HG02610 (cell line): Measurements from ENCODE around the gene CTTNBP2NL.
"Not testable (repeated sequence)": the region's sequence is repeated elsewhere in the genome, so short reads cannot be mapped to it uniquely, and the experiment has no call there.

Source experiments
- ATAC-seq: cut with Tn5 transposase; IDR thresholded peaks from one replicate; pipeline ENCODE4 v1.9.1; 2021; ENCODE audit warnings: mild to moderate bottlenecking, moderate library complexity; ENCODE audit not compliant: unreplicated experiment

CTTNBP2NL gene

DNA sequence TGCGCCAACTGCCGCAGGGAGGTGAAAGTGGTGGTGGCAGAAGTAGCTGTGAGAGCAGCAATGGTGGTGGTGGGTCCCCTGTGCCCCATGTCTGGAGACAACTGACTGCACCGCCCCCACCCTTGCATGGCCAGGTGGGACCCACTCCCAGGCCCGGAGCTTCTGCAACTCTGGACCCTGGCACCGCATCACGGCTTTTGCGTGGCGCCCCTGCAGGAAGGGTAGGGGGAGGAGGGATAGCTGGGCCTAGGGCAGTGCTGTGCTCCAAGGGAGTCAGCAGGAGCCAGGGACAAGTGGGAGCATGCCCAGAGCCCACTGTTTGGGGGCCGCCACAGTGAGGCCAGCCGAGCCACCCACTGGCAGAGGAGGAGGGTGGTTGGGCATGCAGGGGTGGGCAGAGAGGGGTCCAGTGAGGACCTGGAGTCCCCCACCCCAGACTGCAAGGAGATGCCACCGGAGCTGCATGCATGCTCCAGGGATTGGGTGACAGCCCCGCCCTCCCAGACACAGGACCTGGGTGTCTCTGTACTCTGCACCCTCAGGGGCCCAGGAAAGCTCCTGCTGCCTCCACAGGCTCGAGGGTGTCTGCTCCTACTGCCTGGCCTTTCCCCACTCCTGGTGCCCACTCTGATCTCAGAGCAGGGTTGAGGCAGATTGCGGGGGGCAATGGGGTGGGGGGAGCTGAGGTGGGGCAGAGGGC, 9.8 kb upstream of the CTTNBP2NL start:
- ATAC-seq, result no peak

DNA sequence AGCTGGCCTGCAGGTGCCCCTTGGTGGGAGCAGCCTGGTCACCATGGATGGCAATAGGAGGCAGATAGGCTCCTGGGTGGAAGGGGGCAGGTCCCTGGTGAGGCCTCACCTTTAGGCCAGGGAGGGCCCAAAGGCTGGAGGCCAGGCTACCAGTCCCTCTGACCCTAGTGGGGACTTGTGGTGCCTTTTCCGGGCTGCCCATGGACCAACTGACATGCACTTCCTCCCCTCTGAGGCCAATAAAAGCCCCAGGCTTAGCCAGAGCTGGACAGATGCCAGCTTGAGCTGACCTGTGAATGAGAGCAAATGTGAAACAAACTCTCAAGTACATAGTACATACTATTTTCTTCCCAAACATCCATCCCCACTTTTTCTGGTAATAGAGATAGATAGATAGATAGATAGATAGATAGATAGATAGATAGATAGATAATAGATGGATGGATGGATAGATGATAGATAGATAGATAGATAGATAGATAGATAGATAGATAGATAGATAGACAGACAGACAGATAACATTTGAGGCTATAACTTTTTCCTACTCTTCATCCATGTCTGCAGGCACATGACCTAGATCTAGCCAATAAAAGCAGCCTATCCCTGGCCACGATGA, 9.2 kb upstream of the CTTNBP2NL start:
- no peak for ATAC-seq

DNA sequence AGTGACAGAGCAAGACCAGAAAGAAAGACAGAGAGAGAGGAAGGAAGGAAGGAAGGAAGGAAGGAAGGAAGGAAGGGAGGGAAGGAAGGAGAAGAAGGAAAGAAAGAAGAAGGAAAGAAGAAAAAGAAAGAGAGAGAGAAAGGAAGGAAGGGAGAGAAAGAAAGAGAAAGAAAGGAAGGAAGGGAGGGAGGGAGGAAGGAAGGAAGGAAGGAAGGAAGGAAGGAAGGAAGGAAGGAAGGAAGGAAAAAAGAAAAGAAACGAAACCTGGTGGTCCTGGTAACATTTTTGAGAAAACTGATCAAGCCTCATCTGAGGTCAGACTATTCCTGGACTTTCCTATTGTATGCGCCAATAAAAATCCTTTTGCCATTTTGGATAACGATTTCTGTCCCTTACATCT, 8.2 kb upstream of the CTTNBP2NL start:
- no peak for ATAC-seq

DNA sequence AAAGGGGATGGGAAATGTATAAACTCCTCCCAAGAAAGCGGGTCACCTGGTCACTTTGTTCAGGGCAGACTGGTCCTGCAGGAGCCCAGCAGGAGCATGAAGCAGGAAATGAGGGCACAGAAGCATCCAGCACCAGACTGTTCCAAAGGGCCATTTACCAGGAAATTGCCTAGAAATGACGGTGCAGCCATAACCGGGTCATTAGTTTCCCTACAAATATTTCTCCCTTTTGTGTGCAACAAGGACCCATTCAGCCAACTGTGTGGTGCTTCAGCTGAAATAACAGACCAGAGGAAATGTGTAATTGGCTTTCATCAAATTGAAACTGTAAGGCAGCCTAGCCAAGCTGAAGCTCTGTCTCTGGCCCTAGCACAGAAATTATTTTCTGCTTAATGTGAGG, 7.6 kb upstream of the CTTNBP2NL start:
- ATAC-seq, result no peak

DNA sequence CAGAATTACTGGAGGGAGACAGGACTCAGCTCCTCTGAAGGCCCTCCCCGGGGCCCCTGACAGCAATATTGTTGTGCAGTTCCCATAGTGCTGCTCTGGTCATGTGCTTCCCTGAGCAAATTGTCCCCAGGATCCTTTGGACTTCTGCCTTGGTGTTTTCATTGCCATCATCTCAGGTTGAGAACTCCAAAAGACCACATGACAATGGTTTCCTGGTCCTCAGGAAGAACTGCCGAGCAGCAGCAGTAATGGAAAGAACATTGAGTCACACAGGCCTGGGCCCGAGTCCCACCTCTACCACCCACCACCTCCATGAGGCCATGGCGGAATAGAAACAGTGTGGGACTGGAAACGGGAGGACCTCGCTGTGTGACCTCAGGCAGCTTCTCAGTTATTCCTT, 6.3 kb upstream of the CTTNBP2NL start:
- no peak for ATAC-seq

DNA sequence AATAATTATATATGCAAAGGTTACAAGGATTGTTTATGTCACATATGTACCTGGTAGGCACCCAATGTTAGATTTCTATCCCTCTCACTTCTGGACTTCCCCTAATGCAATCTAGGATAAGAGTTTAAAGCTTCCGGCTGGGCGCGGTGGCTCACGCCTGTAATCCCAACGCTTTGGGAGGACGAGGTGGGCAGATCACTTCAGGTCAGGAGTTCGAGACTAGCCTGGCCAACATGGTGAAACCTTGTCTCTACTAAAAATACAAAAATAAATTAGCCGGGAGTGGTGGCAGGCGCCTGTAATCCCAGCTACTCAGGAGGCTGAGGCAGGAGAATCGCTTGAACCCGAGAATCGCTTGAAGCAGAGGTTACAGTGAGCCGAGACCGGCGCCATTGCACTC, 5.7 kb upstream of the CTTNBP2NL start:
- ATAC-seq, result not testable (repeated sequence)

DNA sequence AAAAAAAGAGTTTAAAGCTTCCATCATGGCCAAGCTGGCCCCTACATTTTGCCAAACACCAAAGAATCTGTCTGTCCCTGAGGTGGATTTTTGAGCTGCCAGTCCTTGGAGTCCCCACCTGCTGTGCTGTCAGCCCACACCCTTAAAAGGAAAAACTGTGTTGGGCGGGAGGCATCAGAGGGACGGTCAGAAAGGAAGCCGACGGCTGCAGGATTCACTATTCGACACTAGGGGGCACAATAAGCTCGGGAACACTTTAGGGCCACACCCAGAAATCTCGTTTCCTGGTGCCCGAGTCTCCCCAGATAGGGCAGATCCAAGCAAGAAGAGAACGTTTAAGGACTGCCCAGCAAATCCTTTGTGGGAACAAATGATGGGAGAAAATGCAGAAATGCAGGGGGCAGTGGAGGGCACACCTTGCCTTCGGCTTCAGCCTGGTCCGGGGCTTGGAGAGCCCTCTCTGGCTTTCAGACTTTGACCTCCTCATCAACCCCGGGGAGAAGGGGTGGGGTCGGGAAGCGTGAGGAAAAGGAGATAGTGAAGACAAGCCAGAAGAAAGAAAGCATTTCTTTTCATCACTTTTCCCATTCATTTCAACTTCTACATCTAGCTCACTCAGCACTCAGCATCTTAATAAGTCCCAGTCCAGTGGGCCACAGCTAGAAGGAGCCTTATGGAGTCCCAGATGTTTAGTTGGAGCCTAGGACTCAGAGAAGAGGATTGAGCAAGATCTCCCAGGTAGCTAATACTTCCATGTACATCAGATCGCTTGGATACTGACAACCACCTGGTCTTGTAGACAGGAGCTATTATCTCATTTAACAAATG, 5.0 kb upstream of the CTTNBP2NL start:
- peak; percentile 61 for ATAC-seq

DNA sequence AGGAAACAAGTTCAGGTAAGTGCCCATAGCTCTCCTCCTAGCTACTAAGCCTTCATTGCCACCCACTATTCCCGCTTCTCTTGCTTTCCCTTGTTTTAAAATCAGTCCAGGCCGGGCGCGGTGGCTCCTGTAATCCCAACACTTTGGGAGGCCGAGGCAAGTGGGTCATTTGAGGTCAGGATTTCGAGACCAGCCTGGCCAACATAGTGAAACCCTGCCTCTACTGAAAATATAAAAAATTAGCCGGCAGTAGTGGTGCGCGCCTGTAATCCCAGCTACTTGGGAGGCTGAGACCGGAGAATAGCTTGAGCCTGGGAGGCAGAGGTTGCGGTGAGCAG, 4.4 kb upstream of the CTTNBP2NL start:
- no peak for ATAC-seq

DNA sequence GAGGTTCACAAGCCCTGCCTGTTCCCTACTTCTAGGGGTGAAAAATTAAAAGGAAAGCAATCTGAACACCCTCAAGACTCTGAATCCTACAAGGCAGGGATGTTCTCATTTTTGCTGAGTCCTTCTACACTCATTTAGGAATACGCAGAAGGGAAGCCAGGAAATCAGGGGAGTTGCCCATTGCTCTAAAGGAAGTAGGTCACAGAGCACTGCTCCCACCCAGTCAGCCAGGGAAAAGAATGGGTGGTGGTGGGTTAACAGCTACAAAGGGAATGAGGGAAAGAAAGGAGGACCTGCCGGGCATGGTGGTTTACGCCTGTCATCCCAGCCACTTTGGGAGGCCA, 2.4 kb upstream of the CTTNBP2NL start:
- no peak for ATAC-seq

DNA sequence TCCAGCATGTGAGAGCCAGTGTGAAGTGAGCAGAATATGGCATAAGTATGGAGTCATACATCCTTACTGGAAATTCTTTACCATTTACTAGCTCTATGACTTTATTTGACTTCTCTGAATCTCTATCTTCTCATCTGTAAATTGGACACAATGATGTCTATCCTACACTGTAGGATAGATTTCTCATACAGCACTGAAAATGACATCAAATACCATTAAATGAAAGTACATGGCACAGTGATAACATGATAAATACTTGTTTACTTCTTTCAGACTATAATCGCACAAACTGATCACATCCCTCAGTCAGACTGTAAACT, 1.3 kb upstream of the CTTNBP2NL start:
- no peak for ATAC-seq

DNA sequence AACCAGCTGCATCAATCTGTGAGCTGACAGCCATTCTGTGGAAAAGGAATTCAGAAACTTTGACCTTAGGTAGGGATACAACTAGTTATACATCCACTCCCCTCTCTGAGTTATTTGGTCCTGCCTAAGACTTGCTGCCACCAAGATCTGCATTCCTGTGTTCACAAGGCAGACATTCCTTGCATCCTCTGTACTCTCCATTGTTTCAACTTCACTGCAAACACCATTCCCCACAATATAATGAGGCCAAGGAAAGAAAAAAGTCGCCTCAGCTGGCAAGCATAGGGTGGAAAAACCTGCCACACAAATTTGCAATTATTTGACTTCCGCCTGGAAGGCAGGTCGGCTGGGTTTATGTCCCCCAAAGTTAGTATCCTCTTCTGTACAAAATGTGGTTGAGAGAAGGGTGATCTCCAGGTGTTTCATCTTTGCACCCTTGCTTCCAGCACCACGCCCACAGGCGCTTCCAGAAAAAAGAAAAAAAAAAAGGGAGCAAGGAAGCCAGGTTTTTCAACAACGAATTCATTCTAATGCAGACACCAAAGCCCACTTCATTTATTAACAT, 676 bp upstream of the CTTNBP2NL start:
- no peak for ATAC-seq

DNA sequence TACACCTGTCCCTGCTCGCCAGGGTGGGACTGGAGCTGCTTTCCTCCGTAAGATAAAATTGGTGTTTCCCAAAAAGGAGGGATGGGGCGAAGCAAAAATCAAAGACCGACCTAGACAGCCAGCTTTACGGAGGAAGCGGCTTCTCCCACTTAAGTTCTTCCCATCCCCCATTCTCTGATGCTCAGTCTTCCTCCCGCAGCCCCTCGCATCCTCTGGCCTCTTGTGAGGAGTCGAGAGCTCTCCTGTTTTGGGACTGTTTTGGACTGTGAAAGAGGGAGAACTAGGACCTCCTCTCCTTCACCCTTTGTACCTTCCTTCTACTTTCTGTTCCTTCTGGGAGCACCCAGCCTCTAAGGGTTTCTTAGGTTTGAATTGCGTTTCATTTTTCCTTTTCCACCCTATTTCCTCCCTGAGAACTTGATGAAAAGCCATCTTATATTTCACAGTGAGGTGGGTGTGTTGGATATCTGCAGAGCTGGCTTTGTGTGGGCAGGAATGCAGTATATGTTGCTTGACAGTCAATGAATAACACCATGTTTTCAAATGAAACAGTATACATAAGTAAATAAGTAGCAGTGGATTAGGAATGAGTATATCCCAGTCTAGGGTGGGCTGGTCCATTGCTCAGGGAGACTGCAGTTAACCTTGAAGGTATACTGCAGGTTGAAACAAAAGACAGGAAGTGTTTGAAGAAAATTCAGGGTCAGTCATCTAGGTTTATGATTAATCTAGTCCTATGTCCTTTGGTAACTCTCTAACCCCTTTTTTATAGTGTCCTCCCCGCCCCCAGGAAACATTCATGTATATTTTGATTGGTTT, 848 bp downstream of the CTTNBP2NL start:
- ATAC-seq, result no peak

DNA sequence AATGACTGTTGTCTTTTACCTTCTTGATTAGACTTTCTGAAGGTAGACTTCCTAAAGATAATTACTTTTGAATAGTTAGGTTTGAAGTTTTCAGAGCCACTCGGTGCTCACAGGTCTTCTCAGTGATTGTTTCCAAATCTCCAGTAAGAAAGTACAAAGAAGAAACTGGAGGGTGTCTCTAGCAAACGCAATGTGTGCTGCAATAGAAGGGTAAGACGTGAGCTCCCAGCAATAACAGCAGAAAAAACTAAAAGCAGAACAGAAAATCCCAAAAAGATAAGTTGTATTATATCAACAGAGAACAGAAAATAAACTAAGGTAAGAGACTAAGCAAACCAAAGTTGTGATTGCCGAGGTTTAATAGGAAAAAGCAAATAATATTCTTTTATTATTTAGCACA, 1.8 kb downstream of the CTTNBP2NL start:
- no peak for ATAC-seq

DNA sequence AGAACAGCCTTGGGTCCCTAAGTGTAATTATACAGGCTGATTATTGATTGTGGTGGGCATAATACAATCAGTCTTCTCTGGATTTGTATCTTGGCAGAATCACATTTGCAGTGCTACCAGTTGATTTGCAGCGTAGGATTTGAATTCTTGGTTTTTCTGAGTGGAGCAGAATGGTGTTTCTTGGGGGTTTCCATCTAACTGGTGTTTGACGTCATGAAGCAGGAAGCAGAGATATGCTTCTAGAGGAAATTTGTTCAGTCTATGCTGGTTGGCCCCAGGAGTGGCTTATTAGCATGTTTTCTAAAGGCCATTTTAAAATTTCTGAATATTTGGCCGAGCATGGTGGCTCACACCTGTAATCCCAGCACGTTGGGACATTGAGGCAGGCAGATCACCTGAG, 3.4 kb downstream of the CTTNBP2NL start:
- no peak for ATAC-seq

DNA sequence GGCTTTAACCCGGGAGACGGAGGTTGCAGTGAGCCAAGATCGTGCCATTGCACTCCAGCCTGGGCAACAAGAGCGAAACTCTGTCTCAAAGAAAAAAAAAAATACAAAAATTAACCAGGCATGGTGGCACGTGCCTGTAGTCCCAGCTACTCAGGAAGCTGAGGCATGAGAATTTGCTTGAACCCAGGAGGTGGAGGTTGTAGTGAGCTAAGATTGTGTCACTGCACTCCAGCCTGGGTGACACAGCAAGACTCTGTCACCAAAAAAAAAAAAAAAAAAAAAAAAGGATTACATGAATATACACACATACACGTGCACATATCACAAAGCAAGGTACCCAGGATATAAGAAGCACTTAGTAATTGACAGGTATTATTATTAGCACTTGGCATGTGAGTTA, 4.7 kb downstream of the CTTNBP2NL start:
- ATAC-seq, result not testable (repeated sequence)

DNA sequence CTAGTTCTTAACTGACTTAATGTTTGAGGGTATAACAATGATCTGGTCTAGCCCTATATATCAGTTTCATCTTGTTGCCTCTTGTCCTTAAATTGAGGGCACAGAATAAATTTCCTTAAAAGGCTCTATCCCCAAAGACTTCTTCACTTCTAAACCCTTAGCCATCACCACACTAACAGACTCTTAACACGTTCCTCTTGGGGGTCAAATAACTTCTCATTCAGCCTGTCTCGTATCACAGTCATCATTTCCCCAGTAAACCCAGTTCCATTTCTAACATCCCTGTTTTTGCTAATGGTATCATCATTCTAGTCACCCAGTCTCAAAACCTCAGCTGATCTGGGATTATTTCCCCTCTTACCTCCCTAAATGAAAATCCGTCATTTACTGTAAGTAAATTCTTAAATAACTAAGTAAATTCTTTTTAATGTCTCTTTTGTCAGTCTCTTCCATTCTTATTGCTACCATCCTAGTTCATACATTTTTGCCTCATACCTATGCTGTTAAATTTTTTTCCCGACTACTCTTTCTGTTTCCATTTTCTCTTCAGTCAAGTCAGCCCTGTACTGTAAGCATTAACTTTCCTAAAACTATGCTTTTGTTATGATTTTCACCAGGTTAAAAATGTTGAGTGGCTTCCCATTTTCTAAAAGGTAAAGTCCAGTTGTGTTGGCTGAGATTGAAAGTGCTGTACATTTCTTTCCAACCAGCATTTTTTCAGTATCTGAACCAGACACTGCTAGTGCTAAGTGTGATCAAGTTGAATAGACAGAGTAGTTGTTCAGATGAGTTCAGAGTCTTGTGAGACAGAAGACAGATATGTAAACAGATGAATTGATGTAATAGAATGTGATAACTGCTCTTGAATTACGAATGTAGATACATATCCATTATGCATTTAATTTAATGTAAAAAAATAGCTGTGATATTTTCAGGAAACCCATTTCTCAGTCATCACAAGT, 6.9 kb downstream of the CTTNBP2NL start:
- ATAC-seq, result peak; percentile 81

DNA sequence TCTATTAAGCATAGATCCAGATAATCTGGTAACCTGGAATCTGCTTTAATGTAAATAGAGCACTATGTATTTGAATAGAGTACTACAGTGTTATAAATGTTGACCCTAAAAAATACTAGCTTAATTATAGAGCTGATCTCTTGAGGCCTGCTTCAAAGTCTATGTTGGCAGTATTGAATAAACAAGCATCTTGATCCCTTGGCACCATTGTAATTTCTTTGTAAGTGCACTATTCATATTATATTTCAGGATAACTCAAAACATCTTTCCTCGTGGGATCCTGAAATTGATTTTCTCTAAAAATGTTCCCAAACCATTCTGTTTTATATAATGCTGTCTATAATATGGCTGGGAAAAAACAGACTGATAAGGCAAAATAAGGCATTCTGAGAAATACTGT, 10.8 kb downstream of the CTTNBP2NL start:
- no peak for ATAC-seq

DNA sequence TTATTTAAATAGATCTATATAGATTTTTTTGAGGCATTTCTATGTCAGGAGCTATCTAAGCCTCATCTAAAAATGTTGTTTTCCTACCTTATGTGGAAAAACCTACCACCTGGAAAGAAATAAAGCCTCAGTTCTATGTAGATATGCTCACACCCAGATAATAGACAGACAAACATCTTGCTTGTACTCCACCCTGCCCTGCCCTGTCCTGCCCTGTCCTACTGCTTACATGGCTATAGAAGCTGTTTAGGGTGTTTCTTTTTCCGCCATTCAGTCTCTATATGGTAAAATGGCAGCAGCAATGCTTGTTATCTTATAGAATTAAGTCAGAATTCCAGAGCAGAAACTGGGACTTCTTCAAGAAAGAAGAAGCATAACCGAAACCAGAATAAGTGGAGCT, 13.4 kb downstream of the CTTNBP2NL start:
- no peak for ATAC-seq

DNA sequence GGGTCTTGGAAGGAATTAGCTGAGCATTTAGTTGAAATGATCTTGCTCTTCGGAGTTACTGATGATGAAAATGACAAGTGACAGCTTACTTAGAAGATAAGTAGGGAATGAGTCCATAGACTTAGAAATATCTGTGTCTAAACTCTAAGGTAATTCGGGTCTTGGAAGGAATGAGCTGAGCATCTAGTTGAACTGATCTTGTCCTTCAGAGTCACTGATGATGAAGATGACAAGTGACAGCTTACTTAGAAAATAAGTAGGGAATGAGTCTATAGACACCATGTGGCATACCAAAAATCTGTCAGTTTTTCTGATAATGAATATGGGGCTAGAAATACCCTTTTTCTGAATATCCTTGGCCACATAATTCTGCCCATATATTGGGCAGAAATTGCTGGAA, 14.7 kb downstream of the CTTNBP2NL start:
- peak; percentile 50 for ATAC-seq

DNA sequence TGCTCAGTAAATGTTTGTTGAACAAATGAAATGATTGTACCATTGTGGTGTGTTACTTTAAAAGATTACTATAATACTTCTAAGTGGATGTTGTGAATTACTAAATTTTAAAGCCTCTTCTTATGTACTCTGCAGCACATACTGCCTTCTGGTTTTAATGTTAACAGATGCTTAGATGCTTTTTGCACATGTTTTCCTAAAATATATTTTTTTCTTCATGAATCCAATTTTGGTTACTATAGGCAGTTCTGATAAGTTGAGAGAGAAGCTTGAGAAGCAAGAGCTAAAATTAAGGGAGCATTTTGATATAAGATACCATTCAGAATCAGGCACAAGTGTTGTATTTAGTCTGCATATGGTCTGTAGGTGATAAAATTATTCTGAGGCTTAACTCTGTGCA, 21.3 kb downstream of the CTTNBP2NL start:
- no peak for ATAC-seq
